BLaER1 treated with 17β-estradiol and CSF1 and Interleukin-3, amounts not matched to agents 10 nM and 100 nM (cell line): ENCODE measurements around the gene CDH15.

ENCODE experiments used
- H3K27ac ChIP-seq, 11 experiments: shearing (Covaris generic); formaldehyde crosslinking; 2 replicates each; pipeline ENCODE4 v1.8.1; 2022
- H3K27me3 ChIP-seq, 11 experiments: shearing (Covaris generic); formaldehyde crosslinking; 2 replicates each; pipeline ENCODE4 v1.8.1; 2022
- H3K36me3 ChIP-seq, 11 experiments: shearing (Covaris generic); formaldehyde crosslinking; 2 replicates each; pipeline ENCODE4 v1.8.1; 2022
- H3K4me1 ChIP-seq, 10 experiments: shearing (Covaris generic); formaldehyde crosslinking; 2 replicates each; pipeline ENCODE4 v1.8.1; 2022
- H3K4me2 ChIP-seq, 11 experiments: shearing (Covaris generic); formaldehyde crosslinking; 2 replicates each; pipeline ENCODE4 v1.8.1; 2022
- H3K4me3 ChIP-seq, 10 experiments: shearing (Covaris generic); formaldehyde crosslinking; 2 replicates each; pipeline ENCODE4 v1.8.1; 2022
- H3K9ac ChIP-seq, 11 experiments: shearing (Covaris generic); formaldehyde crosslinking; 2 replicates each; pipeline ENCODE4 v1.8.1; 2022
- H3K9me3 ChIP-seq, 11 experiments: shearing (Covaris generic); formaldehyde crosslinking; replicated peaks in 1 of 11; 2 replicates each; pipeline ENCODE4 v1.8.1; 2022
- H4K20me1 ChIP-seq, 11 experiments: shearing (Covaris generic); formaldehyde crosslinking; 2 replicates each; pipeline ENCODE4 v1.8.1; 2022
- Cebpa-rat ChIP-seq, 11 experiments: shearing (Covaris generic); IDR thresholded peaks; 2 replicates each; pipeline ENCODE4 v1.8.1; 2022

CDH15 gene

GRCh38 chr16:89156740-89157645 lies 14.6 kb upstream of the CDH15 start:
- Histone ChIP-seq H3K27ac (no peak overlapping the region), H4K20me1 (peaks cover 0 to 42% (median 18%) of the 10 kb centered on the region in 11 experiments; a peak in 15 of 22 replicates), H3K4me3 (no peak overlapping the region), H3K9me3 (0 out of 22 replicates have a peak, but pooled peaks cover 0 to 3% (median 0%) of the 10 kb centered on the region in 11 experiments), H3K4me1 (peaks cover 41 to 95% (median 84%) of the 10 kb centered on the region in 10 experiments), H3K27me3 (peaks cover 0 to 23% (median 0%) of the 10 kb centered on the region in 11 experiments; a peak in 6 of 22 replicates), H3K4me2 (peak overlapping the region in 10 of 11 experiments; percentile 40 to 82 (median 69); a peak in 20 of 22 replicates), H3K36me3 (peaks cover 3 to 11% (median 8%) of the 10 kb centered on the region in 11 experiments; a peak in 17 of 22 replicates), H3K9ac (peak overlapping the region in 4 of 11 experiments; percentile 12 to 42 (median 25); a peak in 4 of 22 replicates)
- no peak for TF ChIP-seq Cebpa-rat (IDR thresholded peaks at IDR 0.05)

- H3K27ac ChIP-seq = no peak overlapping the region
- 0 out of 22 replicates have a peak, but pooled peaks cover 0 to 3% (median 0%) of the 10 kb centered on the region in 11 experiments for H3K9me3 ChIP-seq
- no peak for TF ChIP-seq Cebpa-rat (IDR thresholded peaks at IDR 0.05)
- H4K20me1 ChIP-seq = peaks cover 0 to 42% (median 18%) of the 10 kb centered on the region in 11 experiments; a peak in 15 of 22 replicates
- H3K4me3 ChIP-seq = no peak overlapping the region
- peaks cover 37 to 96% (median 87%) of the 10 kb centered on the region in 10 experiments for H3K4me1 ChIP-seq
- peaks cover 0 to 3% (median under 1%) of the 10 kb centered on the region in 11 experiments; a peak in 4 of 22 replicates for H3K36me3 ChIP-seq
- H3K9ac ChIP-seq = no peak overlapping the region
- peak overlapping the region in 1 of 11 experiments; percentile 82; a peak in 1 of 22 replicates for H3K4me2 ChIP-seq
- H3K27me3 ChIP-seq = peaks cover 0 to 23% (median 0%) of the 10 kb centered on the region in 11 experiments; a peak in 6 of 22 replicates
These were observed 13.8 kb upstream of the CDH15 start for GRCh38 chr16:89157778-89158177.

GRCh38 chr16:89159066-89159849 lies 12.3 kb upstream of the CDH15 start:
- Histone ChIP-seq H4K20me1 (peaks cover 0 to 34% (median 10%) of the 10 kb centered on the region in 11 experiments; a peak in 13 of 22 replicates), H3K4me2 (peak overlapping the region; percentile 5 to 86 (median 62); a peak in 19 of 22 replicates), H3K9ac (peak overlapping the region in 2 of 11 experiments; percentile 3 to 39; a peak in 3 of 22 replicates), H3K4me3 (no peak overlapping the region), H3K4me1 (peaks cover 32 to 97% (median 87%) of the 10 kb centered on the region in 10 experiments), H3K36me3 (no peaks in the 10 kb centered on the region), H3K9me3 (0 out of 22 replicates have a peak, but pooled peaks cover 0 to 3% (median 0%) of the 10 kb centered on the region in 11 experiments), H3K27ac (no peak overlapping the region), H3K27me3 (peaks cover 0 to 23% (median 0%) of the 10 kb centered on the region in 11 experiments; a peak in 6 of 22 replicates)
- no peak for TF ChIP-seq Cebpa-rat (IDR thresholded peaks at IDR 0.05)

- H3K4me3 ChIP-seq = no peak overlapping the region
These were observed 11.6 kb upstream of the CDH15 start for GRCh38 chr16:89159850-89160354.

GRCh38 chr16:89160977-89161701 lies 10.4 kb upstream of the CDH15 start:
- Histone ChIP-seq H3K4me1 (peaks cover 13 to 81% (median 72%) of the 10 kb centered on the region in 10 experiments), H3K9ac (no peak overlapping the region; a peak in 1 of 22 replicates), H3K27me3 (peaks cover 0 to 22% (median 0%) of the 10 kb centered on the region in 11 experiments; a peak in 6 of 22 replicates), H3K4me2 (peak overlapping the region in 8 of 11 experiments; percentile 38 to 79 (median 62); a peak in 16 of 22 replicates), H3K4me3 (no peak overlapping the region), H3K27ac (no peak overlapping the region), H4K20me1 (peaks cover 0 to 15% (median 5%) of the 10 kb centered on the region in 11 experiments; a peak in 9 of 22 replicates), H3K36me3 (no peaks in the 10 kb centered on the region), H3K9me3 (0 out of 22 replicates have a peak, but pooled peaks cover 0 to 3% (median 0%) of the 10 kb centered on the region in 11 experiments)
- TF ChIP-seq Cebpa-rat (IDR thresholded peaks at IDR 0.05) = no peak

More at GRCh38 chr16:89159850-89160354, 11.6 kb upstream of the CDH15 start:
- H3K27me3 ChIP-seq = peaks cover 0 to 23% (median 0%) of the 10 kb centered on the region in 11 experiments; a peak in 6 of 22 replicates
- H3K9me3 ChIP-seq = 0 out of 22 replicates have a peak, but pooled peaks cover 0 to 3% (median 0%) of the 10 kb centered on the region in 11 experiments
- H3K4me1 ChIP-seq = peaks cover 26 to 93% (median 84%) of the 10 kb centered on the region in 10 experiments
- H4K20me1 ChIP-seq = peaks cover 0 to 27% (median 9%) of the 10 kb centered on the region in 11 experiments; a peak in 13 of 22 replicates
- H3K4me2 ChIP-seq = peak overlapping the region in 10 of 11 experiments; percentile 10 to 86 (median 63); a peak in 15 of 22 replicates
- H3K27ac ChIP-seq = no peak overlapping the region
- 0 out of 22 replicates have a peak overlapping the region, but pooled peaks of 1 of the 11 experiments have one; percentile 3 for H3K9ac ChIP-seq
- H3K36me3 ChIP-seq = no peaks in the 10 kb centered on the region
- no peak for TF ChIP-seq Cebpa-rat (IDR thresholded peaks at IDR 0.05)

- no peak overlapping the region; a peak in 1 of 22 replicates for H3K9ac ChIP-seq
- H4K20me1 ChIP-seq = peaks cover 0 to 6% (median 0%) of the 10 kb centered on the region in 11 experiments; a peak in 3 of 22 replicates
- H3K4me1 ChIP-seq = peaks cover 10 to 77% (median 68%) of the 10 kb centered on the region in 10 experiments
- TF ChIP-seq Cebpa-rat (IDR thresholded peaks at IDR 0.05) = no peak
- H3K9me3 ChIP-seq = 0 out of 22 replicates have a peak, but pooled peaks cover 0 to 3% (median 0%) of the 10 kb centered on the region in 11 experiments
- no peak overlapping the region for H3K27ac ChIP-seq
- H3K4me3 ChIP-seq = no peak overlapping the region
- H3K36me3 ChIP-seq = no peaks in the 10 kb centered on the region
- peak overlapping the region in 8 of 11 experiments; percentile 38 to 79 (median 62); a peak in 16 of 22 replicates for H3K4me2 ChIP-seq
- peaks cover 0 to 15% (median 0%) of the 10 kb centered on the region in 11 experiments; a peak in 6 of 22 replicates for H3K27me3 ChIP-seq
These were observed 9.5 kb upstream of the CDH15 start for GRCh38 chr16:89161763-89162713.
